Melanocyte of skin (primary cell): ENCODE results near the gene RIC1. TPM values are rescaled to one million over a fixed set of nuclear protein-coding genes. Genes with fewer than 3 reads are reported as not detected.

Experiments
- total RNA-seq, 2 donors: library from RNA; depleted of rRNA; stranded (reverse); fragments of >200 nt; gene quantifications; 2 replicates each; pipeline ENCODE4 v1.2.3, GENCODE V29; 2012

The RIC1 gene
- total RNA-seq = 10 to 100 TPM; 27.5 to 40.3 TPM

GRCh38 chr9:5628530-5629311, at the start of gene RIC1:
TSS of gene RIC1 (plus strand) at chr9:5629107. CDS start at chr9:5629310, 203 bp downstream.

Other genes with a start within 250 kb of the RIC1 start
- gene PLGRKT, start 191.2 kb upstream of the RIC1 start, total RNA-seq = 10 to 100 TPM; 22.0 to 26.2 TPM
- 1 to 10 TPM; 4.0 to 4.5 TPM for gene CD274, start 178.6 kb upstream of the RIC1 start, total RNA-seq
- gene PDCD1LG2, start 118.6 kb upstream of the RIC1 start, total RNA-seq = 1 to 10 TPM; 6.3 to 9.6 TPM
- 10 to 100 TPM in 1 of 2 donors, 1 to 10 TPM in 1; 8.9 to 13.0 TPM for gene ERMP1, start 204.0 kb downstream of the RIC1 start, total RNA-seq